Thymus (tissue), 11 donors: Measurements from ENCODE around the gene MGRN1. TPM values are rescaled to one million over a fixed set of nuclear protein-coding genes. Genes with fewer than 3 reads are reported as not detected.

Experiments
- DNase-seq, 9 donors: peaks; one replicate each; pipeline ENCODE4 v3.0.0-alpha.2; 2013; ENCODE audit warnings: low spot score in 9 of 9, low read depth in 6 of 9, missing footprints in 1 of 9
- H3K27ac ChIP-seq, 2 donors: one replicate each; pipeline ENCODE4 v1.5.1; 2013; ENCODE audit warnings: control low read depth in 1 of 2, low read depth in 1 of 2, low read length in 1 of 2, mild to moderate bottlenecking in 1 of 2, moderate library complexity in 1 of 2
- H3K27me3 ChIP-seq, 2 donors: one replicate each; pipeline ENCODE4 v1.5.1; 2013; ENCODE audit warnings: low read length in 1 of 2; ENCODE audit not compliant: control insufficient read depth in 2 of 2, insufficient read depth in 1 of 2
- H3K36me3 ChIP-seq, 2 donors: one replicate each; pipeline ENCODE4 v1.5.1; 2013; ENCODE audit warnings: low read length in 1 of 2, mild to moderate bottlenecking in 1 of 2, moderate library complexity in 1 of 2; ENCODE audit not compliant: control insufficient read depth in 2 of 2, insufficient read depth in 2 of 2
- H3K4me1 ChIP-seq, 2 donors: one replicate each; pipeline ENCODE4 v1.5.1; 2013; ENCODE audit warnings: low read length in 2 of 2; ENCODE audit not compliant: control insufficient read depth in 2 of 2, insufficient read depth in 2 of 2
- H3K4me3 ChIP-seq, 2 donors: one replicate each; pipeline ENCODE4 v1.5.1; 2013; ENCODE audit warnings: low read length in 2 of 2, control low read depth in 1 of 2, mild to moderate bottlenecking in 1 of 2
- H3K9me3 ChIP-seq, 2 donors: one replicate each; pipeline ENCODE4 v1.5.1; 2013; ENCODE audit warnings: low read length in 1 of 2, mild to moderate bottlenecking in 1 of 2; ENCODE audit not compliant: control insufficient read depth in 2 of 2, insufficient read depth in 1 of 2
- WGBS: extraction: QIAGEN DNeasy Blood & Tissue Kit; methylation state at CpG from one replicate; pipeline ENCODE4 v1.1.7; 2013; 5-methylcytosine and 5-hydroxymethylcytosine counted together
- polyA plus RNA-seq: library from polyadenylated mRNA; stranded (reverse); fragments of 200-250 nt; gene quantifications from one replicate; pipeline ENCODE4 v1.2.3, GENCODE V29; 2013
- total RNA-seq: library from RNA; stranded (reverse); fragments of 120-200 nt; gene quantifications from one replicate; pipeline ENCODE4 v1.2.4, GENCODE V29; 2013
- donor health status: healthy.

MGRN1 gene
- total and polyA plus RNA-seq, 2 donors = 8.4 to 16.0 TPM

GRCh38 chr16:4601036-4601863 lies 23.4 kb upstream of the MGRN1 start:
- H3K4me3 ChIP-seq = no peak overlapping the region
- 58% methylated on average over 18 of the region's 18 CpGs for WGBS
- H3K27me3 ChIP-seq = peaks cover 0 to 8% of the 10 kb centered on the region in 2 donors
- no peak overlapping the region for H3K27ac ChIP-seq
- H3K36me3 ChIP-seq = no peaks in the 10 kb centered on the region
- no peak for DNase-seq
- H3K4me1 ChIP-seq = peaks cover 0 to 6% of the 10 kb centered on the region in 2 donors
- no peaks in the 10 kb centered on the region for H3K9me3 ChIP-seq

GRCh38 chr16:4601864-4602186 lies 22.8 kb upstream of the MGRN1 start:
- H3K27me3 ChIP-seq = peaks cover 0 to 8% of the 10 kb centered on the region in 2 donors
- peaks cover 0 to 6% of the 10 kb centered on the region in 2 donors for H3K4me1 ChIP-seq
- WGBS = 80% methylated on average over 6 of the region's 6 CpGs
- H3K4me3 ChIP-seq = no peak overlapping the region
- no peaks in the 10 kb centered on the region for H3K9me3 ChIP-seq
- no peak overlapping the region for H3K27ac ChIP-seq
- DNase-seq = no peak
- no peaks in the 10 kb centered on the region for H3K36me3 ChIP-seq

GRCh38 chr16:4602331-4602730 lies 22.3 kb upstream of the MGRN1 start:
- Histone ChIP-seq H3K4me1 (peaks cover 0 to 6% of the 10 kb centered on the region in 2 donors), H3K4me3 (no peak overlapping the region), H3K9me3 (no peaks in the 10 kb centered on the region), H3K36me3 (peaks cover under 1 to 1% of the 10 kb centered on the region in 2 donors), H3K27me3 (peaks cover 0 to 8% of the 10 kb centered on the region in 2 donors), H3K27ac (no peak overlapping the region)
- WGBS = 93% methylated on average over 8 of the region's 8 CpGs
- DNase-seq = no peak

GRCh38 chr16:4603624-4604170 lies 20.9 kb upstream of the MGRN1 start:
- no peaks in the 10 kb centered on the region for H3K9me3 ChIP-seq
- H3K4me3 ChIP-seq = no peak overlapping the region
- no peak for DNase-seq
- H3K27me3 ChIP-seq = peaks cover 0 to 8% of the 10 kb centered on the region in 2 donors
- peaks cover 0 to 6% of the 10 kb centered on the region in 2 donors for H3K4me1 ChIP-seq
- no peak overlapping the region for H3K27ac ChIP-seq
- 92% methylated on average over 13 of the region's 13 CpGs for WGBS
- peaks cover 13 to 14% of the 10 kb centered on the region in 2 donors for H3K36me3 ChIP-seq

- Histone ChIP-seq H3K4me1 (peaks cover 0 to 6% of the 10 kb centered on the region in 2 donors), H3K27ac (no peak overlapping the region), H3K9me3 (no peaks in the 10 kb centered on the region), H3K27me3 (peaks cover 0 to 8% of the 10 kb centered on the region in 2 donors), H3K4me3 (no peak overlapping the region), H3K36me3 (peaks cover 19 to 21% of the 10 kb centered on the region in 2 donors)
- no peak for DNase-seq
- WGBS = 87% methylated on average over 15 of the region's 15 CpGs
These were observed 20.2 kb upstream of the MGRN1 start for GRCh38 chr16:4604401-4604800.

- Histone ChIP-seq H3K9me3 (no peaks in the 10 kb centered on the region), H3K4me1 (peaks cover 0 to 6% of the 10 kb centered on the region in 2 donors), H3K27ac (no peak overlapping the region), H3K36me3 (peaks cover 20 to 28% of the 10 kb centered on the region in 2 donors), H3K27me3 (peaks cover 0 to 8% of the 10 kb centered on the region in 2 donors), H3K4me3 (no peak overlapping the region)
- no peak for DNase-seq
- 91% methylated on average over 9 of the region's 9 CpGs for WGBS
These were observed 18.3 kb upstream of the MGRN1 start for GRCh38 chr16:4606354-4606753.

- no peak for DNase-seq
- H3K9me3 ChIP-seq = no peaks in the 10 kb centered on the region
- H3K36me3 ChIP-seq = peaks cover 20 to 28% of the 10 kb centered on the region in 2 donors
- no peaks in the 10 kb centered on the region for H3K27me3 ChIP-seq
- H3K27ac ChIP-seq = no peak overlapping the region
- WGBS = 94% methylated on average over 22 of the region's 22 CpGs
- H3K4me3 ChIP-seq = no peak overlapping the region
- peaks cover 0 to 7% of the 10 kb centered on the region in 2 donors for H3K4me1 ChIP-seq
These were observed 16.6 kb upstream of the MGRN1 start for GRCh38 chr16:4607841-4608703.

- H3K4me1 ChIP-seq = peaks cover 5 to 12% of the 10 kb centered on the region in 2 donors
- H3K9me3 ChIP-seq = no peaks in the 10 kb centered on the region
- DNase-seq = no peak
- H3K36me3 ChIP-seq = peaks cover 20 to 28% of the 10 kb centered on the region in 2 donors
- 40% methylated on average over 8 of the region's 8 CpGs for WGBS
- H3K4me3 ChIP-seq = no peak overlapping the region
- no peak overlapping the region for H3K27ac ChIP-seq
- H3K27me3 ChIP-seq = no peaks in the 10 kb centered on the region
These were observed 16.0 kb upstream of the MGRN1 start for GRCh38 chr16:4608704-4608980.
